ENCODE data around the gene ZNF609. TPM values are rescaled to one million over a fixed set of nuclear protein-coding genes. Genes with fewer than 3 reads are reported as not detected.

The ZNF609 gene
- total RNA-seq, 2 donors from 2014 or later: 13.4 to 23.7 TPM

- no peak for TF ChIP-seq CTCF (IDR thresholded peaks at IDR 0.05)
- no peak overlapping the region for H3K4me3 ChIP-seq
- no peaks in the 10 kb centered on the region for H3K27me3 ChIP-seq
- no peak overlapping the region for H3K27ac ChIP-seq
- no peaks in the 10 kb centered on the region for H3K9me3 ChIP-seq
- no peak for DNase-seq (ENCODE audit: low spot score)
- H3K4me1 ChIP-seq: peaks cover 0 to 23% of the 10 kb centered on the region in 2 donors
- H3K36me3 ChIP-seq: peaks cover 56% of the 10 kb centered on the region
Observed at GRCh38 chr15:64678126-64678819, 217.9 kb downstream of the ZNF609 start.

DNA sequence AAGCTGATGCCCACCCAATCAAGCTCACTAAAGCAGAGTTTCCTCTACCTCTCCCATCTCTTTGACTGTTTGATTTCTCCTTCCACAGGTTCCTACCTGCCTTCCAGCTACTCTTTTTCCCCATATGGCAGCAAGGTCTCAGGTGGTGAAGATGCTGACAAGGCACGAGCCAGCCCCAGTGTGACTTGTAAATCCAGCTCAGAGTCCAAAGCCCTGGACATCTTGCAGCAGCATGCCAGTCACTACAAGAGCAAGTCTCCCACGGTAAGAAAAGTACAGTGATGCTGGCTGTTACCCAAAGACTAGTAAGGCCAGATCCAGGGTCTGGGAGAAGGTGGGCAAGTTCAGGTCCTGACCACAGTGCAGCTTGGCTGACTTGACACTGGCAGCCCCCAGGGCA is 219.7 kb downstream of the ZNF609 start:
- H3K36me3 ChIP-seq: peaks cover 41% of the 10 kb centered on the region
- DNase-seq (ENCODE audit: low spot score): no peak
- peaks cover 0 to 27% of the 10 kb centered on the region in 2 donors for H3K4me1 ChIP-seq
- H3K9me3 ChIP-seq: no peaks in the 10 kb centered on the region
- H3K4me3 ChIP-seq: no peak overlapping the region
- TF ChIP-seq CTCF (IDR thresholded peaks at IDR 0.05): no peak
- no peak overlapping the region for H3K27ac ChIP-seq
- no peaks in the 10 kb centered on the region for H3K27me3 ChIP-seq

GRCh38 chr15:64681424-64682024 is 221.1 kb downstream of the ZNF609 start:
- Histone ChIP-seq H3K4me1 (peaks cover 0 to 30% of the 10 kb centered on the region in 2 donors), H3K4me3 (no peak overlapping the region), H3K27me3 (no peaks in the 10 kb centered on the region), H3K36me3 (peaks cover 45% of the 10 kb centered on the region), H3K27ac (no peak overlapping the region), H3K9me3 (no peaks in the 10 kb centered on the region)
- DNase-seq (ENCODE audit: low spot score): no peak
- peak; percentile 60 to 82 for TF ChIP-seq CTCF (IDR thresholded peaks at IDR 0.05)

- Histone ChIP-seq H3K27ac (no peak overlapping the region), H3K4me1 (peaks cover 0 to 33% of the 10 kb centered on the region in 2 donors), H3K4me3 (no peak overlapping the region), H3K36me3 (peaks cover 51% of the 10 kb centered on the region), H3K9me3 (no peaks in the 10 kb centered on the region), H3K27me3 (no peaks in the 10 kb centered on the region)
- no peak for DNase-seq (ENCODE audit: low spot score)
- TF ChIP-seq CTCF (IDR thresholded peaks at IDR 0.05): no peak
Observed at GRCh38 chr15:64682255-64682654, 221.9 kb downstream of the ZNF609 start.

- Histone ChIP-seq H3K36me3 (peaks cover 50% of the 10 kb centered on the region), H3K27ac (peak overlapping the region; percentile 28 to 42)
Observed at GRCh38 chr15:64683378-64683777, 223.0 kb downstream of the ZNF609 start.

More at GRCh38 chr15:64683378-64683777, 223.0 kb downstream of the ZNF609 start:
- no peaks in the 10 kb centered on the region for H3K27me3 ChIP-seq
- H3K4me1 ChIP-seq: peaks cover 0 to 42% of the 10 kb centered on the region in 2 donors
- H3K4me3 ChIP-seq: no peak overlapping the region
- no peak for TF ChIP-seq CTCF (IDR thresholded peaks at IDR 0.05)
- no peak for DNase-seq (ENCODE audit: low spot score)
- H3K9me3 ChIP-seq: no peaks in the 10 kb centered on the region
